T47D (cell line): ENCODE results near the gene RANGAP1.
A peak's percentile ranks its signal among the peaks of the same experiment; 100 is the strongest.
"Not testable (repeated sequence)": the region's sequence is repeated elsewhere in the genome, so short reads cannot be mapped to it uniquely, and the experiment has no call there.

Experiments
- DNase-seq, 2 experiments: peaks; one replicate each; pipeline versions ENCODE4 v3.0.0 to v3.0.0-alpha.2; 2011 to 2012; ENCODE audit warnings: low read depth in 1 of 2, low spot score in 1 of 2
- JUND ChIP-seq: IDR thresholded peaks from 2 replicates; pipeline ENCODE4 v1.6.1; 2012; ENCODE audit warnings: low read depth
- in situ Hi-C: cut with HindIII; loops from 2 replicates; pipeline ENCODE4 v1.10.0; 2016; ENCODE audit warnings: low sequenced_read_pairs, low pct_unique_long_range_greater_than_20kb

The RANGAP1 gene

GRCh38 chr22:41311487-41311886, 25.5 kb upstream of the RANGAP1 start:
- DNase-seq: no peak
- in situ Hi-C loops: no loop called here
- TF ChIP-seq JUND: no peak

GRCh38 chr22:41310336-41310735, 24.3 kb upstream of the RANGAP1 start:
- no peak for DNase-seq
- TF ChIP-seq JUND: no peak
- in situ Hi-C loops: no loop called here

GRCh38 chr22:41308544-41308947, 22.6 kb upstream of the RANGAP1 start:
- TF ChIP-seq JUND: no peak
- no peak for DNase-seq
- in situ Hi-C loops: no loop called here

GRCh38 chr22:41308054-41308453, 22.1 kb upstream of the RANGAP1 start:
- in situ Hi-C loops: no loop called here
- no peak for DNase-seq
- no peak for TF ChIP-seq JUND

- TF ChIP-seq JUND: no peak
- in situ Hi-C loops: no loop called here
- no peak for DNase-seq
These were observed 19.7 kb upstream of the RANGAP1 start for GRCh38 chr22:41305646-41306045.

- no peak for TF ChIP-seq JUND
- in situ Hi-C loops: no loop called here
These were observed 16.8 kb upstream of the RANGAP1 start for GRCh38 chr22:41302811-41303210.

GRCh38 chr22:41302021-41302767, 16.2 kb upstream of the RANGAP1 start:
- in situ Hi-C loops: no loop called here
- no peak for TF ChIP-seq JUND
- no peak for DNase-seq

More at GRCh38 chr22:41302811-41303210, 16.8 kb upstream of the RANGAP1 start:
- DNase-seq: no peak

DNA sequence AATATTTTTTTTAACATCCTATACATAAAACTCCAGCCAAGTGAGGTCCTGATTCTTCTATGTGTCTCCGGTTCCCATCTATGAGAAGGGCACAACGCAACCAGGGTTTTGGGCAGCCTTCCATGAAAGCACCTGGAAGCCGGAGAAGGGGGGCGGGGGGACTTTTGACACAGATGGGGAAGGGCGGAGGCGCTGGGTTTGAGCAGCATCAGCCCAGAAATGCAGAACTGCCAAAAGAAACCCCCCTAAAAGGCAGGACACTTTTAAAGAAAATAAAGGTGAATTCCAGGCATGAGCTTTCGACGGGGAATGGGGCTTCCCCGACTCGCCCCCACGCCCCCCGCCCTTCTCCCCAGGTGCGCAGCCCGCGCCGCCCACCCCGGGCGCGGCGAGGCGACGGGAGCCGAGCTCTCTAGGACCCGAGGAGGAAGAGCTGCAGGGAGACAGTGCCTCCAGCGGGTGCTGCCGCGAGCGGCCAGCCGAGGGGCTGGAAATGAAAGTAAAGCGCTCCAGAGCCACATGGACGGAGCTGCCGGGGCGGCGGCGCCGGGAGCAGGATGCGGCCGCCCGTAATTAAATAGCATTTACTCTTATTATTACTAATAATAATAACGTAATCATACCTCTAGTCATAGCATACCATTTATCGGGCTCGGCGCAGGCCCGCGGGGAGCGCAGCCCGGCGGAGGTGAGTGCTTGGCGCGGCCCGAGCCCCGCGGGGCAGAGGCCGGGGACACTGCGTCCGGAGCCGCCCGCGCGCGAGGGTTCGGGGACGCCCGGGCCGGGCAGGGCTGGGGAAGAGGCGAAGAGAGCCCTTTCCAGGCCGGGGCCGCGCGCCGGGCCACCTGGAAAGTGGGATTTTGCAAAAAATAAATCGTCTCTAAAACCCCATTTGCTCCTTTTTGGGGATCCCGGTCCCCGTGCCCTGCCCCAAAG, 15.4 kb upstream of the RANGAP1 start, which contains the start of gene ZC3H7B:
ZC3H7B (plus strand) TSS at position 441 of the 936 bp plus-strand sequence. CDS start 19,136 bp downstream, outside the sequence.
- no peak for TF ChIP-seq JUND
- in situ Hi-C loops: no loop called here
- DNase-seq: peak; percentile 84 to 94

GRCh38 chr22:41300661-41301060, 14.7 kb upstream of the RANGAP1 start:
- no peak for TF ChIP-seq JUND
- DNase-seq: no peak
- in situ Hi-C loops: no loop called here

DNA sequence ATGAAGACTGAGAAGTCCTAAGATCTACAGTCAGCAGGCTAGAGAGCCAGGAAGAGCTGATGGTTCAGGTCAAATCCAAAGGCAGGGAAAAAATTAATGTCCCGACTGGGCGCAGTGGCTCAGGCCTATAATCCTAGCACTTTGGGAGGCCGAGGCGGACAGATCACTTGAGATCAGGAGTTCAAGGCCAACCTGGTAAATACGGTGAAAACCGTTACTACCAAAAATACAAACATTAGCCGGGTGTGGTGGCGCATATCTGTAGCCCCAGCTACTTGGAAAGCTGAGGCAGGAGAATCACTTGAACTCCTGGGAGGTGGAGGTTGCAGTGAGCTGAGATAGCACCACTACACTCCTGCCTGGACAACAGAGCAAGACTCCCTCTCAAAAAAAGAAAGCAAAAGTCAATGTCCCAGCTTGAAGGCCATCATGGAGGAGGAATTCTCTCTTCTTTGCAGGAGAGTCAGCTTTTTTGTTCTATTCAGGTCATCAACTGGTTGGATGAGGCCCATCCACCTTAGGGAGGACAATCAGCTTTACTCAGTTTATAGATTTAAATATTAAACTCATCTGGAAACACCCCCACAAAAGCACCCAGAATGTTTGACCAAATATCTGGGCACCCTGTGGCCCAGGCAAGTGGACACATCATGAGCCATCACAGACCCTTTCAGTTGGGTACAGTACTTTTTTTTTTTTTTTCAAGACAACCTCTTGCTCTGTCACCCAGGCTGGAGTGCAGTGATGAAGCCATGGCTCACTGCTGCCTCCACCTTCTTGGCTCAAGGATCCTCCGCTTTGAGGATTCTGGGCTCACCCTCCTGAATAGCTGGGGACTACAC, 11.1 kb upstream of the RANGAP1 start:
- no peak for DNase-seq
- in situ Hi-C loops: no loop called here
- no peak for TF ChIP-seq JUND

GRCh38 chr22:41294816-41295215, 8.8 kb upstream of the RANGAP1 start:
- in situ Hi-C loops, DNase-seq: not testable (repeated sequence)
